CD4-positive, alpha-beta T cell (primary cell): ENCODE measurements around the gene CKLF. TPM values are rescaled to one million over a fixed set of nuclear protein-coding genes. Genes with fewer than 3 reads are reported as not detected.

ENCODE experiments used
- ATAC-seq: fragments of 200-7000 bp; cut with Tn5 transposase; one replicate; pipeline ENCODE4 v1.10.0; 2022; ENCODE audit warnings: mild to moderate bottlenecking; ENCODE audit not compliant: poor library complexity
- CTCF ChIA-PET: fragments of 350-600 bp; sonication (Branson Sonifier 250); formaldehyde crosslinking; loops from one replicate; lab custom pipeline; 2021; ENCODE audit warnings: antibody characterized with exemption, inconsistent platforms; lab: Charles Lee
- POLR2A ChIA-PET: fragments of 350-600 bp; sonication (Branson Sonifier 250); formaldehyde crosslinking; loops from one replicate; lab custom pipeline; 2021; ENCODE audit warnings: antibody characterized with exemption, inconsistent platforms; lab: Charles Lee
- DNase-seq, 14 experiments: peaks; one replicate each; pipeline ENCODE4 v3.0.0-alpha.2; 2013 to 2020; ENCODE audit warnings: mixed read lengths in 2 of 14
- H3K27ac ChIP-seq, 2 donors: one replicate each; pipeline versions ENCODE4 v1.5.1 to v1.7.0; 2013; ENCODE audit warnings: low read length in 2 of 2, low read depth in 1 of 2, mild to moderate bottlenecking in 1 of 2
- H3K27me3 ChIP-seq, 2 experiments: 1 replicate in 1 of 2; 2 replicates in 1 of 2; pipeline versions ENCODE4 v1.6.1 to v1.7.0; 2013; ENCODE audit warnings: low read length in 2 of 2, control low read depth in 1 of 2, mild to moderate bottlenecking in 1 of 2, moderate library complexity in 1 of 2; ENCODE audit not compliant: insufficient read depth in 2 of 2, control insufficient read depth in 1 of 2
- H3K36me3 ChIP-seq: one replicate; pipeline ENCODE4 v1.6.1; 2013; ENCODE audit warnings: low read length, control low read depth; ENCODE audit not compliant: insufficient read depth
- H3K4me1 ChIP-seq: one replicate; pipeline ENCODE4 v1.6.1; 2013; ENCODE audit warnings: low read length, control low read depth; ENCODE audit not compliant: insufficient read depth
- H3K4me3 ChIP-seq: one replicate; pipeline ENCODE4 v1.5.1; 2013; ENCODE audit warnings: mild to moderate bottlenecking, low read length, moderate library complexity
- H3K9me3 ChIP-seq, 2 experiments: 1 replicate in 1 of 2; 2 replicates in 1 of 2; pipeline versions ENCODE4 v1.6.1 to v1.7.0; 2013; ENCODE audit warnings: low read length in 2 of 2, mild to moderate bottlenecking in 2 of 2, control low read depth in 1 of 2, moderate library complexity in 1 of 2; ENCODE audit not compliant: control insufficient read depth in 1 of 2, insufficient read depth in 1 of 2
- H3K27ac Mint-ChIP-seq: one replicate; pipeline ENCODE4 v1.8.0; 2020; ENCODE audit warnings: mixed read lengths
- H3K27me3 Mint-ChIP-seq: one replicate; pipeline ENCODE4 v1.8.0; 2021; ENCODE audit warnings: mixed read lengths
- H3K36me3 Mint-ChIP-seq: one replicate; pipeline ENCODE4 v1.8.0; 2021; ENCODE audit warnings: low read depth, mixed read lengths
- H3K4me1 Mint-ChIP-seq: one replicate; pipeline ENCODE4 v1.8.0; 2021; ENCODE audit warnings: low read depth, mixed read lengths
- H3K4me3 Mint-ChIP-seq: one replicate; pipeline ENCODE4 v1.8.0; 2020; ENCODE audit warnings: mild to moderate bottlenecking, mixed read lengths
- H3K9me3 Mint-ChIP-seq: one replicate; pipeline ENCODE4 v1.8.0; 2020; ENCODE audit warnings: mixed read lengths
- intact Hi-C, 2 experiments: fragments of 100-400 bp; cut with DNase I in 1 of 2; cut with micrococcal nuclease in 1 of 2; formaldehyde crosslinking; loops; one replicate each; pipeline versions ENCODE4 v1.15.1 to v1.9.0; 2023 to 2025; cut with DNase I, micrococcal nuclease
- total RNA-seq, 174 experiments: library from RNA in 2 of 174; stranded (reverse) in 2 of 174; gene quantifications; one replicate each; pipeline ENCODE4 v1.2.3 and lab custom pipeline; 2021 to 2026
- TF ChIP-seq, protein P1 (sequence below): fragments of 200-600 bp; IDR thresholded peaks from one replicate; pipeline ENCODE4 v1.8.0; 2022; ENCODE audit warnings: antibody characterized with exemption, mild to moderate bottlenecking

The CKLF gene
- total RNA-seq, 2 experiments from 2014 or later: 10.6 to 14.1 TPM

DNA sequence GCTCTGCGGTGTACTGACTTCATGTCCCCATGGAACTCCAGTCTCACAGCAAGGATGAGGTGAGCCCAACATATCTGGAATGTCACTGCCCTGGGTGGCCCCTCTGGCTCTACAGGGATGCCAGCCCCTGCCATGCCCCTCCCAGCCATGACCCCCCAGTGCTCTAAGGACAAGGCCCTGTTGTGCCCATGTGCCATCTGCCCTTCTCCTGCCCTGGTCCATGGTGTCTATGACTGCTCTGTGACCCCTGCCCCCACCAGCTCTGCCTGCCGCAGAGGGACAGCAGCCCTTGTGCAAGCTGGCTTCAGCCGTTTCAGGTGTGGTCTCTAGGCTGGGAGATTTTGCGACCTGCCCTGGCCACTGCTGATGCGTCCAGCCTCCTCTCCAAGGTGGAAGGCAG is 42.8 kb upstream of the CKLF start:
- ATAC-seq (no peak), DNase-seq (peak in 1 of 14 experiments; percentile 19)
- H3K27ac Mint-ChIP-seq: no peak overlapping the region
- H3K4me3 ChIP-seq: no peak overlapping the region
- ChIA-PET POLR2A (interaction anchor here (4.4 kb wide), 1 partner anchor 14 kb away, joined by 28 read pairs; no protein-coding TSS in a partner anchor), CTCF (interaction anchor here (1.2 to 3.5 kb wide), 2 partner anchors 37 to 80 kb away, joined by 6 to 15 read pairs; no protein-coding TSS in a partner anchor)
- peaks cover 6% of the 10 kb centered on the region for H3K36me3 ChIP-seq
- H3K27me3 Mint-ChIP-seq: no peaks in the 10 kb centered on the region
- peaks cover 6% of the 10 kb centered on the region for H3K4me1 Mint-ChIP-seq
- H3K4me3 Mint-ChIP-seq: no peak overlapping the region
- no peaks in the 10 kb centered on the region for H3K36me3 Mint-ChIP-seq
- no peaks in the 10 kb centered on the region for H3K27me3 ChIP-seq
- peaks cover 31% of the 10 kb centered on the region for H3K4me1 ChIP-seq
- no peaks in the 10 kb centered on the region for H3K9me3 Mint-ChIP-seq
- TF ChIP-seq, protein P1, sequence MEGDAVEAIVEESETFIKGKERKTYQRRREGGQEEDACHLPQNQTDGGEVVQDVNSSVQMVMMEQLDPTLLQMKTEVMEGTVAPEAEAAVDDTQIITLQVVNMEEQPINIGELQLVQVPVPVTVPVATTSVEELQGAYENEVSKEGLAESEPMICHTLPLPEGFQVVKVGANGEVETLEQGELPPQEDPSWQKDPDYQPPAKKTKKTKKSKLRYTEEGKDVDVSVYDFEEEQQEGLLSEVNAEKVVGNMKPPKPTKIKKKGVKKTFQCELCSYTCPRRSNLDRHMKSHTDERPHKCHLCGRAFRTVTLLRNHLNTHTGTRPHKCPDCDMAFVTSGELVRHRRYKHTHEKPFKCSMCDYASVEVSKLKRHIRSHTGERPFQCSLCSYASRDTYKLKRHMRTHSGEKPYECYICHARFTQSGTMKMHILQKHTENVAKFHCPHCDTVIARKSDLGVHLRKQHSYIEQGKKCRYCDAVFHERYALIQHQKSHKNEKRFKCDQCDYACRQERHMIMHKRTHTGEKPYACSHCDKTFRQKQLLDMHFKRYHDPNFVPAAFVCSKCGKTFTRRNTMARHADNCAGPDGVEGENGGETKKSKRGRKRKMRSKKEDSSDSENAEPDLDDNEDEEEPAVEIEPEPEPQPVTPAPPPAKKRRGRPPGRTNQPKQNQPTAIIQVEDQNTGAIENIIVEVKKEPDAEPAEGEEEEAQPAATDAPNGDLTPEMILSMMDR: no peak
- peaks cover 0 to 5% of the 10 kb centered on the region in 2 experiments for H3K9me3 ChIP-seq
- H3K27ac ChIP-seq: no peak overlapping the region
- intact Hi-C loops: no loop called here

DNA sequence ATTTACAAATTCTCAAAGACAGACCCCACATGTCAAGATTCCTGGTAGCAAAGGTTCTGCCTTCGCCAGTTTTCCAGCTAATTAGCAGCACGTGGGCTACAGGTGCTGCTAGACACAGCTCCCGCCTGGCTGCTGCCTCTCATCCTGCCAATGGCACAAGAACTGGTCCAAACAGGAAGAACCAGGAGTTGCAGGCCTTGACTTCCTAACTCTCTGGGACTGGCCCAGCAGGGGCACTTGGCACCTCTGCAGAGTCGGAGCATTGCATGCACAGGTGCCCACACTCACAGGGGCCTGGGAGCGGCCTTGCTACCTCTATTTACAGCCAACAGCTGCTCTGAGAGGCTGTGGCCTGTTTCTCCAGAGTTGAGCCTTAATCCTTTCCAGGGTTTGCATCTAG is 42.1 kb upstream of the CKLF start:
- ATAC-seq: no peak
- no peak for DNase-seq
- no peaks in the 10 kb centered on the region for H3K36me3 Mint-ChIP-seq
- H3K27me3 Mint-ChIP-seq: no peaks in the 10 kb centered on the region
- H3K27me3 ChIP-seq: no peaks in the 10 kb centered on the region
- H3K27ac ChIP-seq: no peak overlapping the region
- H3K36me3 ChIP-seq: peaks cover 6% of the 10 kb centered on the region
- H3K4me3 ChIP-seq: no peak overlapping the region
- no peak overlapping the region for H3K27ac Mint-ChIP-seq
- H3K4me1 ChIP-seq: peaks cover 36% of the 10 kb centered on the region
- CTCF ChIA-PET: interaction anchor here (0.6 to 3.5 kb wide), 3 partner anchors 36 to 380 kb away, joined by 4 to 15 read pairs (median 6); no protein-coding TSS in a partner anchor
- TF ChIP-seq, protein P1: no peak
- H3K9me3 Mint-ChIP-seq: no peaks in the 10 kb centered on the region
- H3K4me1 Mint-ChIP-seq: peaks cover 8% of the 10 kb centered on the region
- POLR2A ChIA-PET: interaction anchor here (0.8 to 4.4 kb wide), 2 partner anchors 13 to 21 kb away, joined by 5 to 28 read pairs; no protein-coding TSS in a partner anchor
- H3K4me3 Mint-ChIP-seq: no peak overlapping the region
- H3K9me3 ChIP-seq: peaks cover 0 to 5% of the 10 kb centered on the region in 2 experiments
- intact Hi-C loops: no loop called here

GRCh38 chr16:66510711-66511601 is 41.4 kb upstream of the CKLF start:
- peaks cover 0 to 5% of the 10 kb centered on the region in 2 experiments for H3K9me3 ChIP-seq
- H3K4me1 ChIP-seq: peaks cover 43% of the 10 kb centered on the region
- Mint-ChIP-seq H3K27me3 (no peaks in the 10 kb centered on the region), H3K9me3 (no peaks in the 10 kb centered on the region), H3K4me1 (peaks cover 15% of the 10 kb centered on the region), H3K4me3 (no peak overlapping the region), H3K27ac (no peak overlapping the region), H3K36me3 (no peaks in the 10 kb centered on the region)
- ChIA-PET CTCF (interaction anchor here (0.6 to 3.5 kb wide), 5 partner anchors 11 to 380 kb away, joined by 3 to 15 read pairs (median 4); no protein-coding TSS in a partner anchor), POLR2A (interaction anchor here (0.8 to 4.4 kb wide), 3 partner anchors 13 to 41 kb away, joined by 5 to 28 read pairs (median 9); partner anchors contain the start of gene CKLF)
- H3K27ac ChIP-seq: no peak overlapping the region
- H3K27me3 ChIP-seq: no peaks in the 10 kb centered on the region
- H3K4me3 ChIP-seq: no peak overlapping the region
- H3K36me3 ChIP-seq: peaks cover 6% of the 10 kb centered on the region
- ATAC-seq: no peak
- TF ChIP-seq, protein P1: no peak
- intact Hi-C loops: no loop called here
- no peak for DNase-seq
